Common myeloid progenitor, CD34-positive (primary cell): ENCODE measurements around the gene SGPP1.

Source experiments
- CTCF ChIA-PET: fragments of 350-600 bp; sonication (Branson Sonifier 250); formaldehyde crosslinking; loops from one replicate; lab custom pipeline; 2021; ENCODE audit warnings: antibody characterized with exemption; lab: Charles Lee
- POLR2A ChIA-PET: fragments of 350-600 bp; sonication (Branson Sonifier 250); formaldehyde crosslinking; loops from one replicate; lab custom pipeline; 2021; ENCODE audit warnings: antibody characterized with exemption; lab: Charles Lee
- DNase-seq, 3 donors: peaks; one replicate each; pipeline versions ENCODE4 v3.0.0 to v3.0.0-alpha.2; 2013
- H3K27ac ChIP-seq, 2 experiments: 1 replicate in 1 of 2; 2 replicates in 1 of 2; pipeline ENCODE4 v1.7.0; 2013; ENCODE audit warnings: inconsistent platforms in 2 of 2, low read length in 2 of 2, mild to moderate bottlenecking in 2 of 2, low read depth in 1 of 2, moderate library complexity in 1 of 2; ENCODE audit not compliant: severe bottlenecking in 2 of 2, insufficient read depth in 1 of 2, poor library complexity in 1 of 2
- H3K27me3 ChIP-seq, 5 experiments: replicated peaks in 2 of 5; 1 replicate in 3 of 5; 2 replicates in 2 of 5; pipeline versions ENCODE4 v1.6.1 to v1.7.0; 2013; ENCODE audit warnings: low read length in 4 of 5, mild to moderate bottlenecking in 2 of 5, moderate library complexity in 2 of 5, inconsistent platforms in 1 of 5; ENCODE audit not compliant: insufficient read depth in 5 of 5, control insufficient read depth in 4 of 5
- H3K36me3 ChIP-seq, 4 experiments: 1 replicate in 2 of 4; 2 replicates in 2 of 4; pipeline versions ENCODE4 v1.6.1 to v1.7.0; 2013; ENCODE audit warnings: low read length in 3 of 4, control low read depth in 1 of 4, mild to moderate bottlenecking in 1 of 4; ENCODE audit not compliant: control insufficient read depth in 4 of 4, insufficient read depth in 4 of 4
- H3K4me1 ChIP-seq, 4 experiments: 1 replicate in 3 of 4; 2 replicates in 1 of 4; pipeline versions ENCODE4 v1.6.1 to v1.7.1; 2013; ENCODE audit warnings: low read length in 3 of 4, mild to moderate bottlenecking in 3 of 4, control low read depth in 1 of 4, inconsistent platforms in 1 of 4, moderate library complexity in 1 of 4; ENCODE audit not compliant: control insufficient read depth in 4 of 4, insufficient read depth in 4 of 4; ENCODE audit errors: control extremely low read depth in 1 of 4
- H3K4me3 ChIP-seq, 7 experiments: 1 replicate in 4 of 7; 2 replicates in 3 of 7; pipeline versions ENCODE4 v1.5.1 to v1.7.0; 2013; ENCODE audit warnings: mild to moderate bottlenecking in 7 of 7, low read length in 6 of 7, moderate library complexity in 6 of 7, inconsistent platforms in 2 of 7, low read depth in 2 of 7, control low read depth in 1 of 7; ENCODE audit not compliant: insufficient read depth in 4 of 7, control insufficient read depth in 1 of 7; ENCODE audit errors: extremely low read depth in 1 of 7
- H3K9me3 ChIP-seq, 5 experiments: 1 replicate in 4 of 5; 2 replicates in 1 of 5; pipeline versions ENCODE4 v1.6.1 to v1.7.1; 2013; ENCODE audit warnings: low read length in 4 of 5, mild to moderate bottlenecking in 2 of 5, inconsistent platforms in 1 of 5, low read depth in 1 of 5, moderate library complexity in 1 of 5; ENCODE audit not compliant: control insufficient read depth in 4 of 5, insufficient read depth in 2 of 5; ENCODE audit errors: control extremely low read depth in 1 of 5
- WGBS: methylation state at CpG from one replicate; pipeline ENCODE4 v1.1.5; 2013; ENCODE audit not compliant: insufficient coverage; 5-methylcytosine and 5-hydroxymethylcytosine counted together

SGPP1 gene

DNA sequence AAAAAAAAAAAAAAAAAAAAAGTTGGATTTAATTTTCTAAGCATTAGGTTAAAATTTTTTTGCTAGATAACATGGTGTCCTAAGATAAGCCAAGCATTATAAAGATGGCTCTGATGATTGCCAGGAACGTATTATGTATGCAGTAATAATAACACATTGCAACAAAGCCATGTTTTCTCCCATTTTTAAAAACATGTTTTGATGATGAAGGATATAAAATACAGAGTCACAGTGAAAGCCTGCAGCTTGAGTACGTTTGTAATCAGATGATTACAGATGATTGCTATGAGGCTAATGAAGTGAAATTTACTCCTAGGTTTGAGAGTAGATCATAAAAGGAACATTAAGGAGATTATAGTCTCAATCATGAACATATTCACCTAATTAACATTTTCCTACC is 72.9 kb downstream of the SGPP1 start:
- POLR2A ChIA-PET, result interaction anchor here (1.0 kb wide), 1 partner anchor 11 kb away, joined by 6 read pairs; no protein-coding TSS in a partner anchor
- CTCF ChIA-PET, result interaction anchor here (1.1 kb wide), 1 partner anchor 54 kb away, joined by 3 read pairs; no protein-coding TSS in a partner anchor

DNA sequence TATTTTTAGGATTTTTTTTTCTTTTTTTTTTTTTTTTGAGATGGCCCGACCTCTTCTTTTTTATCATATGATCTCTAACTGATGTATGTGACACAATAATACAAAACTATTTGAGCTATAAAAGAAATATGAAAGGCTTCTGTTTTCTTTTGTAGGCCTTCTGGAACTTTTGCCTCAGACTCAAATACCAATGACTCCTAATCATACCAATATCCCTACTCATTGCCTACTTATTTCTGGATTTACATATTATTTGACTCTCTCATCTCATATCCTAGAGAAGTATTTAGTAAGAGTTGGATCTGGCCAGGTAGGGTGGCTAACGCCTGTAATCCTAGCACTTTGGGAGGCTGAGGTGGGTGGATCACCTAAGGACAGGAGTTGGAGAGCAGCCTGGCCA is 73.5 kb downstream of the SGPP1 start:
- H3K4me3 ChIP-seq, result no peak overlapping the region
- ChIA-PET POLR2A (interaction anchor here (0.6 to 1.0 kb wide), 2 partner anchors 10 to 182 kb away, joined by 3 to 6 read pairs; no protein-coding TSS in a partner anchor), CTCF (no interaction called here)
- no peak overlapping the region for H3K27ac ChIP-seq
- no peaks in the 10 kb centered on the region for H3K36me3 ChIP-seq
- no peaks in the 10 kb centered on the region for H3K27me3 ChIP-seq
- WGBS, result no CpG with 5 or more reads among the region's 2 CpGs
- no peak for DNase-seq
- no peaks in the 10 kb centered on the region for H3K9me3 ChIP-seq
- H3K4me1 ChIP-seq, result peaks cover 0 to 8% (median 3%) of the 10 kb centered on the region in 4 experiments

More for the DNA sequence above, 72.9 kb downstream of the SGPP1 start:
- no peak for DNase-seq
- no peaks in the 10 kb centered on the region for H3K9me3 ChIP-seq
- H3K36me3 ChIP-seq, result peaks cover 0 to 2% (median 0%) of the 10 kb centered on the region in 4 experiments
- H3K4me3 ChIP-seq, result no peak overlapping the region
- no peak overlapping the region for H3K27ac ChIP-seq
- H3K27me3 ChIP-seq, result no peaks in the 10 kb centered on the region
- no CpG with 5 or more reads among the region's 2 CpGs for WGBS
- peaks cover 0 to 8% (median 3%) of the 10 kb centered on the region in 4 experiments for H3K4me1 ChIP-seq

DNA sequence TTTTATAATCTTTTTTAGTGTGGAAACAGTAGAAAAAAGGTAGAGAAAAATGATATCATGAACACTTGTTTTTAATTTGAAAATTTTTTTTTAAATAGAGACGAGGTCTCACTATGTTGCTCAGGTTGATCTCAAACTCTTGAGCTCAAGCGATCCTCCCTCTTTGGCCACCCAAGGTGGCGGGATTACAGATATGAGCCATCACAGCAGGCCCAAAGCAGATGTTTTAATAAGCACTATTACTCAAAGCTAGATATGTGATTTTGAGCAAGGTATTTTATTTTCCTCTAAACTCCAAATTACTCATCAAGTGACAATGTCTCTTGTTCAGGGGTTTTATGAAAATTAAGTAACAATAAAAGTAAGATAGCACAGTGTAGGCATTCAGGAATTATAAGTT is 75.5 kb downstream of the SGPP1 start:
- Histone ChIP-seq H3K4me1 (peaks cover 0 to 8% (median 3%) of the 10 kb centered on the region in 4 experiments), H3K9me3 (no peaks in the 10 kb centered on the region), H3K27ac (no peak overlapping the region), H3K27me3 (no peaks in the 10 kb centered on the region), H3K36me3 (no peaks in the 10 kb centered on the region), H3K4me3 (no peak overlapping the region)
- ChIA-PET POLR2A (no interaction called here), CTCF (interaction anchor here (1.7 kb wide), 1 partner anchor 9 kb away, joined by 5 read pairs; no protein-coding TSS in a partner anchor)
- no peak for DNase-seq
- WGBS, result 100% methylated on average over 1 of the region's 3 CpGs

DNA sequence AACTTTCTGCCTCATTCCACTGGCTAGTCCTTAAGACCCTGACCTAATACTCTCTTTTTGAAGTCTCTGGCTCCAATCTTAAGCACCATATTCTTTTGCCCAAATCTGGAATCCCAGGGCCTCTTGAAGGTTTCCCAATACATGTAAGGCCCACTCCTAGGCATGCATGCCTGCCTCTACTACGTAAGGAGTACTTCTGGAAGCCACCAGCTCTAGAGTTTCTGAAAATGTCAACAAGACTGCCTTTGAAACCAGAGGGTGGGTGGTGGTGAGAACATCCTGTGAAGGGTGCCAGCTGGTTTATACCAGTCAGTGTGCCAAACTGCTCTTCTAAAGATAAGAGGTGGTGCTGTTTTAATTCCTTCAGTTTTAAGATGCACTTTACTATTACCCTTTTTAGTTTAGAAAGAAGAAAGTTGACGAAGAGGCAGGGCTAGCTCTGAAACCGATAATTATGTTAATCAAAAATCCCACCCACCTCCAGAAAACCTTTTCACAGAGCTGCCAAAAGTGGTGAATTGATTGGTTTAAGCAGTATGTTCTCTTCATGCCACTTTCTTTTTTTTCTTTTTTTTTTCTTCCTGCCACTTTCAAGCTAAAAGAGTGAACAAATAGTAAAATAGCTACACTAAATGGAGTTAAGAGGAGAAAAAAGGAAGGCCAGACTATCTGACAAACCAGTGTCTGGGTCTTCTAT is 77.5 kb downstream of the SGPP1 start:
- no peaks in the 10 kb centered on the region for H3K9me3 ChIP-seq
- ChIA-PET CTCF (interaction anchor here (0.9 to 1.8 kb wide), 2 partner anchors 18 to 120 kb away, joined by 3 to 4 read pairs; no protein-coding TSS in a partner anchor), POLR2A (interaction anchor here (0.6 kb wide), 2 partner anchors 95 to 675 kb away, joined by 3 to 5 read pairs; no protein-coding TSS in a partner anchor)
- H3K27me3 ChIP-seq, result no peaks in the 10 kb centered on the region
- DNase-seq, result peak in 2 of 3 donors; percentile 24 to 67
- no peak overlapping the region for H3K4me3 ChIP-seq
- WGBS, result 71% methylated on average over 1 of the region's 3 CpGs
- no peaks in the 10 kb centered on the region for H3K36me3 ChIP-seq
- H3K4me1 ChIP-seq, result peaks cover 0 to 8% (median 0%) of the 10 kb centered on the region in 4 experiments
- peak overlapping the region in 1 of 2 experiments; percentile 46 for H3K27ac ChIP-seq

- no peak for DNase-seq
- Histone ChIP-seq H3K4me3 (no peak overlapping the region), H3K9me3 (no peaks in the 10 kb centered on the region), H3K27me3 (no peaks in the 10 kb centered on the region), H3K27ac (no peak overlapping the region), H3K36me3 (no peaks in the 10 kb centered on the region), H3K4me1 (peaks cover 0 to 11% (median 2%) of the 10 kb centered on the region in 4 experiments)
- 99% methylated on average over 5 of the region's 6 CpGs for WGBS
- ChIA-PET POLR2A (interaction anchor here (0.6 kb wide), 1 partner anchor 65 kb away, joined by 3 read pairs; no protein-coding TSS in a partner anchor), CTCF (interaction anchor here (0.7 kb wide), 1 partner anchor 122 kb away, joined by 3 read pairs; no protein-coding TSS in a partner anchor)
These were observed 80.0 kb downstream of the SGPP1 start for GRCh38 chr14:63647696-63648410.

DNA sequence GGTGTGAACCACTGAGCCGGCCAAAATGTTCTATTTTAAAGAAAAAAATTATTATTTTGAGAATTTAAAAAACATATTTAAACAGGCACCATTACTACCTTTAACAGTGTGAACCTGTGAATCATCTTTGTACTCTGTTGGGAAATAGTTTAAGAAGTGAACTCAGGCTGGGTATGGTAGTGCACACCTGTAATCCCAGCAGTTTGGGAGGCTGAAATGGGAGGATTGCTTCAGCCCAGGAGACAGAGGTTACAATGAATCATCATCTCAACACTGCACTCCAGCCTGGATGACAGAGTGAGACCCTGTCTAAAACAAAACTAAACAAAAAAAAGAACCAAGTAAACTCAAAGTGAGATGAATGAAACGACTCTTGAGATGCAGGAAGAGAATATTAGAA is 83.1 kb downstream of the SGPP1 start:
- H3K9me3 ChIP-seq, result no peaks in the 10 kb centered on the region
- DNase-seq, result no peak
- no peak overlapping the region for H3K4me3 ChIP-seq
- CTCF ChIA-PET, result interaction anchor here (0.7 to 1.3 kb wide), 2 partner anchors 17 to 125 kb away, joined by 3 read pairs; no protein-coding TSS in a partner anchor
- no CpG with 5 or more reads among the region's 2 CpGs for WGBS
- POLR2A ChIA-PET, result interaction anchor here (0.7 kb wide), 1 partner anchor 724 kb away, joined by 8 read pairs; no protein-coding TSS in a partner anchor
- no peaks in the 10 kb centered on the region for H3K27me3 ChIP-seq
- H3K4me1 ChIP-seq, result peaks cover 3 to 22% (median 10%) of the 10 kb centered on the region in 4 experiments
- no peaks in the 10 kb centered on the region for H3K36me3 ChIP-seq
- H3K27ac ChIP-seq, result no peak overlapping the region
